ENCODE measurements around the gene PDLIM7.

DNA sequence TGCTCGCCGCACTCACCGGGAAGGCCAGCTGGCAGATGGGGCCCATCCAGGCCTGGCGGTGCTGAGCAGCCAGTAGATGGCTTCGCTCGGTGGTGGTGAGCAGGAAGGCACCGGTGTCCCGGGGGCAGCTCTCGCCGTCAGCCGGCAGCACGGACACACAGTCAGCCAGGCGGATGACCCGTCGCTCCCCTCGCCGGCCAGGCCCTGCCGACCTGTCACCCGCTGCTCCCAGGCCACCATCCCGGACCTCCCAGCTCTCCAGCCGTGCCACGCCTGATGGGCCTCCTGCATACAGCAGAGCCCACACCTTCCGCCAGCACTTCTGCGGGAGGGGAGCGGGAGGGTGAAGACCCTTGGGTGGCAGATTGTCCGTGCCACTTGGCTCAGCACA is 10.8 kb upstream of the PDLIM7 start:
- TF ChIP-seq, protein P1, sequence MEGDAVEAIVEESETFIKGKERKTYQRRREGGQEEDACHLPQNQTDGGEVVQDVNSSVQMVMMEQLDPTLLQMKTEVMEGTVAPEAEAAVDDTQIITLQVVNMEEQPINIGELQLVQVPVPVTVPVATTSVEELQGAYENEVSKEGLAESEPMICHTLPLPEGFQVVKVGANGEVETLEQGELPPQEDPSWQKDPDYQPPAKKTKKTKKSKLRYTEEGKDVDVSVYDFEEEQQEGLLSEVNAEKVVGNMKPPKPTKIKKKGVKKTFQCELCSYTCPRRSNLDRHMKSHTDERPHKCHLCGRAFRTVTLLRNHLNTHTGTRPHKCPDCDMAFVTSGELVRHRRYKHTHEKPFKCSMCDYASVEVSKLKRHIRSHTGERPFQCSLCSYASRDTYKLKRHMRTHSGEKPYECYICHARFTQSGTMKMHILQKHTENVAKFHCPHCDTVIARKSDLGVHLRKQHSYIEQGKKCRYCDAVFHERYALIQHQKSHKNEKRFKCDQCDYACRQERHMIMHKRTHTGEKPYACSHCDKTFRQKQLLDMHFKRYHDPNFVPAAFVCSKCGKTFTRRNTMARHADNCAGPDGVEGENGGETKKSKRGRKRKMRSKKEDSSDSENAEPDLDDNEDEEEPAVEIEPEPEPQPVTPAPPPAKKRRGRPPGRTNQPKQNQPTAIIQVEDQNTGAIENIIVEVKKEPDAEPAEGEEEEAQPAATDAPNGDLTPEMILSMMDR (conservative IDR thresholded peaks at IDR 0.05; ENCODE audit: low read length) = no peak
- TF ChIP-seq EZH2phosphoT487 (IDR thresholded peaks at IDR 0.05; ENCODE audit: borderline replicate concordance, low read depth, low read length) = no peak

Data from OCI-LY7 (cell line).